Fibroblast of mammary gland (primary cell): ENCODE measurements around the gene ADGRD2.

ENCODE experiments used
- DNase-seq: peaks from one replicate; pipeline ENCODE4 v3.0.0-alpha.2; 2010; ENCODE audit warnings: low read depth
- H3K4me3 ChIP-seq: 2 replicates; pipeline ENCODE4 v1.5.1; 2011; ENCODE audit warnings: low read depth, mild to moderate bottlenecking, low read length, moderate library complexity; ENCODE audit not compliant: control insufficient read depth
- TF ChIP-seq, protein P1 (sequence below): conservative IDR thresholded peaks from 2 replicates; pipeline ENCODE4 v1.5.1; 2011; ENCODE audit warnings: low read depth, low read length, inconsistent platforms; ENCODE audit not compliant: control insufficient read depth, insufficient read depth

The ADGRD2 gene

DNA sequence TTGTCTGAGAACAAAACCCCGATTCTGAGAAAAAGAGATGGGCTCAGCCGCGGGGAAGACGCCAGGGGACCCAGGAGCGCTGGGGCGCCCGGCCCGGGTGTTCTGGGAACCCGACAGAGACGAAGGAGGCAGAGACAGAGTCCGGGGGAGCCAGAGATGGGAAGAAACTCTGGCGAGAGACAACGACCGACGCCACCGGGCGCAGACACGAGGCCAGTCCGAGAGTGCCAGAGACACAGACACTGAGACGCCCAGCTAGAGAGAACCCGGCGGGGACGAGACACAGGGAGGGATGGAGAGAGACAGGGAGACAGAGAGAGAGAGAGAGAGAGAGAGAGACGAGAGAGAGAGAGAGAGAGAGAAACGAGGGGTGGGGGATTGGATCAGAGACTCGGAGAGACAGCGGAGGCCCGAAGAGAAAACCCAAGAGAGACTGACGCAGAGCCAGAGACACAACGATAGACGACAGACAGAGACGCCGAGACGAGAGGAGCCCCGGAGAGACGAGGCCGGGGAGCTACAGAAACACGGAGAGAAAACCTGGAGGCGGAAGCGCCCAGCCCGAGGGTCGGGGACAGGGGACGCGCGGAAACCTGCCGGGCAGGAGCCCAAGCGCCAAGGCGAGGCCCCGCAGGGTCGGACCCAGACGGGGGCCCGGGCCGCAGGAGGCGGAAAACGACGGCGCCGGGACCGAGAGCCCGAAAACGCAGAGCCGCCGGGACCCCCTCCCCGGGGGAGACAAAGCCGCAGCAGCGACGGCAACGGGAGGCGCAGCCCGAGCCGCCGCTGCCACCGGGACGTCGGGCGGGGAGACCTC lies 53.7 kb downstream of the ADGRD2 start:
- TF ChIP-seq, protein P1, sequence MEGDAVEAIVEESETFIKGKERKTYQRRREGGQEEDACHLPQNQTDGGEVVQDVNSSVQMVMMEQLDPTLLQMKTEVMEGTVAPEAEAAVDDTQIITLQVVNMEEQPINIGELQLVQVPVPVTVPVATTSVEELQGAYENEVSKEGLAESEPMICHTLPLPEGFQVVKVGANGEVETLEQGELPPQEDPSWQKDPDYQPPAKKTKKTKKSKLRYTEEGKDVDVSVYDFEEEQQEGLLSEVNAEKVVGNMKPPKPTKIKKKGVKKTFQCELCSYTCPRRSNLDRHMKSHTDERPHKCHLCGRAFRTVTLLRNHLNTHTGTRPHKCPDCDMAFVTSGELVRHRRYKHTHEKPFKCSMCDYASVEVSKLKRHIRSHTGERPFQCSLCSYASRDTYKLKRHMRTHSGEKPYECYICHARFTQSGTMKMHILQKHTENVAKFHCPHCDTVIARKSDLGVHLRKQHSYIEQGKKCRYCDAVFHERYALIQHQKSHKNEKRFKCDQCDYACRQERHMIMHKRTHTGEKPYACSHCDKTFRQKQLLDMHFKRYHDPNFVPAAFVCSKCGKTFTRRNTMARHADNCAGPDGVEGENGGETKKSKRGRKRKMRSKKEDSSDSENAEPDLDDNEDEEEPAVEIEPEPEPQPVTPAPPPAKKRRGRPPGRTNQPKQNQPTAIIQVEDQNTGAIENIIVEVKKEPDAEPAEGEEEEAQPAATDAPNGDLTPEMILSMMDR: no peak
- no peak for DNase-seq
- no peak overlapping the region for H3K4me3 ChIP-seq

- TF ChIP-seq, protein P1: no peak
- no peak for DNase-seq
- no peak overlapping the region for H3K4me3 ChIP-seq
Measured at GRCh38 chr9:124504530-124505005, 54.3 kb downstream of the ADGRD2 start.

GRCh38 chr9:124505006-124505900 lies 55.0 kb downstream of the ADGRD2 start:
- TF ChIP-seq, protein P1: no peak
- H3K4me3 ChIP-seq: no peak overlapping the region
- DNase-seq: no peak

- DNase-seq: no peak
- TF ChIP-seq, protein P1: no peak
- no peak overlapping the region for H3K4me3 ChIP-seq
Measured at GRCh38 chr9:124505901-124506346, 55.7 kb downstream of the ADGRD2 start.

GRCh38 chr9:124506433-124506832 lies 56.2 kb downstream of the ADGRD2 start:
- TF ChIP-seq, protein P1: no peak
- no peak for DNase-seq
- H3K4me3 ChIP-seq: no peak overlapping the region

GRCh38 chr9:124506931-124507879 lies 57.0 kb downstream of the ADGRD2 start, which contains the start of gene NR5A1:
Gene NR5A1 (minus strand): TSS chr9:124507399. CDS start chr9:124503395, 4,004 bp downstream.
- TF ChIP-seq, protein P1: no peak
- H3K4me3 ChIP-seq: no peak within 1 kb of the TSS
- DNase-seq: no peak
